ENCODE results near the gene ASIC3. TPM values are rescaled to one million over a fixed set of nuclear protein-coding genes. Genes with fewer than 3 reads are reported as not detected.
"Not testable (repeated sequence)": the region's sequence is repeated elsewhere in the genome, so short reads cannot be mapped to it uniquely, and the experiment has no call there.

ASIC3 gene
- polyA plus RNA-seq (2012; ENCODE audit: insufficient read depth, insufficient read length), result 7.9 TPM

DNA sequence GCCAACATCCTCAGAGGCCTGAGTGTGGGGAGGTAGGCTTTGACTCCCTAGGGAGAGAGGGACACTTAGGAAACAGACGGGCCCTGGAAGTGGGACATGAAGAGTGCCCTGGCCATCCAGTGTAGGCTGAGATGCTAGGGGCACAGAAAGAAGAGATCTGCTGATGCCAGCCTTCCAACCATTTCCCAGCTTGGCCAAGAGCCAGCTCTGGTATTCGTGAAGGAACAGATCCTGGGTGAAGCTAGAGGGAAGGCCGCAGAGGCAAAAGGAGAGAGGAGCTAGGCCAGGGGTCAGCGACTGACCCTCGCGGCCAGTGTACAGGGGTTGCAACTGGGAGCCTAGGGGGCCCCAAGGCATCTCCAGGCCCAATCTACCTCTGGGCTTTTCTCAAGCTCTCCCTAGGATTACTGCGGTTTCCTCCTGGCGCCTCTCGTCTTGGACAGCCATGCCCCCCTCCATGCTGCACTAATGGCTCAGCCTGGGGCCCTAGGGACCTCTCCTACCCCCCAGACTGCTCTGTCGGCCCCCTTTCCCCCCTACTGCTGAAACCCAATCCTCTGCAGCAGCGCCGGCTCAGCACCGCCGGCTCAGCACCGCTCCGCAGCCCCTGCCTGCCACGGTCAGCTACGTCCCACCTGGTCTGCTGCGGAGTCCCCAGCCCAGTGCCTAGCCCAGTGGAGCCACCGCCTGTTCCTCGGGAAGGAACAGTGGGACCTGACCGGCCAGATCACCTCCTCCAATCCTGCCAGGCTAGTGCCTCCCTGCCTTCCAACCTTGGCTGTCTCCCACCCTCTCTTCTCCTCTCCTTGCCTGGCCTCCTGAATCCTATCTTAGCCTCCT lies at the start of gene ASIC3:
ASIC3 (plus strand) TSS at position 556 of the 840 bp plus-strand sequence. CDS start 355 bp downstream, outside the sequence.
- DNase-seq (ENCODE audit: low read depth, low spot score), result no peak
- H3K4me3 ChIP-seq (ENCODE audit: low read length), result no peak within 1 kb of the TSS

DNA sequence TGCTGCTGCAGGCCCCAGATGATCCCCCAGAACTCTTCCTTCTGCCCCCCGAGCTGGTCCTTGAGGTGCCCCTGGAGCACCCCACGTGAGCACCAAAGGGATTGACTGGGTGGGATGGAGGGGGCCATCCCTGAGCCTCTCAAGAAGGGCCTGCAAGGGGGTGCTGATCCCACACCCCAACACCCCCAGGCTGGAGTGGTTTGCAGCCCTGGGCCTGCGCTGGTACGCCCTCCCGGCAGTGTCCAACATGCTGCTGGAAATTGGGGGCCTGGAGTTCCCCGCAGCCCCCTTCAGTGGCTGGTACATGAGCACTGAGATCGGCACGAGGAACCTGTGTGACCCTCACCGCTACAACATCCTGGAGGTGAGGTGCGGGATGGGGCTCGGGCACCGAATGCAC lies 49.3 kb upstream of the ASIC3 start:
- no peak for DNase-seq (ENCODE audit: low read depth, low spot score)
- no peak overlapping the region for H3K4me3 ChIP-seq (ENCODE audit: low read length)

DNA sequence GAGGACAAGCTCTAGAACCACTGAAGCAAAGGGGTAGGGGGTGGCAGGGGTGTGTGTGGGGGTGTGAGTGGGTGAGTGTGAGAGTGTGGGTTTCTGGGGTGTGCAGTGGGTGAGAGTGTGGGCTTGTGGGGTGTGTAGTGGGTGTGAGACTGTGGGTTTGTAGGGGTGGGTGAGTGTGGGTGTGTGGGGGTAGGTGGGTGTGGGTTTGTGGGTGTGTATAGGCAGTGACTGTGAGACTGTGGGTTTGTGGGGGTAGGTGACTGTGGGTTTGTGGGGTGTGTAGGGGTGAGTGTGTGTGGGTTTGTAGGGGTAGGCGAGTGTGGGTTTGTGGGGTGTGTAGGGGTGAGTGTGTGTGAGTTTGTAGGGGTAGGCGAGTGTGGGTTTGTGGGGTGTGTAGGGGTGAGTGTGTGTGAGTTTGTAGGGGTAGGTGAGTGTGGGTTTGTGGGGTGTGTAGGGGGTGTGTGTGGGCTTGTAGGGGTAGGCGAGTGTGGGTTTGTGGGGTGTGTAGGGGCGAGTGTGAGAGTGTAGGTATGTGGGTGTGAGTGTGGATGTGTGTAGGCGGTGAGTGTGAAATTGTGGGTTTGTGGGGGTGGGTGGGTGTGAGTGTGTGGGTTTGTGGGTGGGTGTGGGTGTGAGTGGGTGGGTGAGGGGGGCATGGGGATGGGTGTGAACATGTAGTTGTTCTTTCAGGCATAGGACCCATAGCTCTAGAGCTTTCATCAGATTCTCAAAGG lies 48.7 kb upstream of the ASIC3 start:
- no peak for DNase-seq (ENCODE audit: low read depth, low spot score)

DNA sequence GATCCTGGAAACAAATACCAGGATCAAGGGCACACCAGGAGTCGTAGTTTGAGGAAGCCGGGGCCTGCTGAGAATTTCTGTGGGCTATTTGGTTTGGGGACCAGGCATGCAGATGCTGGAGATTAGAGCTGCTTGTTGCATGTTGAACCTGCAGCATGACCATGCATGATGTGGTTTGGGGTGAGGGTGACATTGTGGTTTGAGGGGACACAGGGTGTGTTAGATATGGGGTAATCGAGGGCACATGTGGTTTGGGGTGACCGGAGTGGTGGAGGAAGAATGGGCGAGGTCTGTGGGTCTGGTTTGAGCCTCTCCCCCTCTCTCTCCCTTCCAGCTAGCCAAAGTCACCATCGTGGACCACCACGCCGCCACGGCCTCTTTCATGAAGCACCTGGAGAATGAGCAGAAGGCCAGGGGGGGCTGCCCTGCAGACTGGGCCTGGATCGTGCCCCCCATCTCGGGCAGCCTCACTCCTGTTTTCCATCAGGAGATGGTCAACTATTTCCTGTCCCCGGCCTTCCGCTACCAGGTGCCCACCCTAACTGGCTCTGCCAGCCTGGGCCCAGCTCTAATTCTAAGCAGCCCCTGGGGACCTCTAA lies 47.3 kb upstream of the ASIC3 start:
- H3K4me3 ChIP-seq (ENCODE audit: low read length), result no peak overlapping the region
- DNase-seq (ENCODE audit: low read depth, low spot score), result no peak

More for the DNA sequence above, 48.7 kb upstream of the ASIC3 start:
- no peak overlapping the region for H3K4me3 ChIP-seq (ENCODE audit: low read length)

DNA sequence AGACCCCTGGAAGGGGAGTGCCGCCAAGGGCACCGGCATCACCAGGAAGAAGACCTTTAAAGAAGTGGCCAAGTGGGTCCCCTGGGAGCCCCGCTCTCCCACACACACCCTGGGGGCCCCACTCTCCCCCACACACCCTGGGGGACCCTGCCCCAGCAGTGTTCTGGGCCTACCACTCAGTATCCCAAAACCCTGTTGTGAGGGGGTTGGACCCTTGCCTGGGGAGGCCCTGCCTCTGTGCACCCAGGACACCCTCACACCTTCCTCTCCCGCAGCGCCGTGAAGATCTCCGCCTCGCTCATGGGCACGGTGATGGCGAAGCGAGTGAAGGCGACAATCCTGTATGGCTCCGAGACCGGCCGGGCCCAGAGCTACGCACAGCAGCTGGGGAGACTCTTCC lies 46.8 kb upstream of the ASIC3 start:
- DNase-seq (ENCODE audit: low read depth, low spot score), result no peak
- H3K4me3 ChIP-seq (ENCODE audit: low read length), result no peak overlapping the region

DNA sequence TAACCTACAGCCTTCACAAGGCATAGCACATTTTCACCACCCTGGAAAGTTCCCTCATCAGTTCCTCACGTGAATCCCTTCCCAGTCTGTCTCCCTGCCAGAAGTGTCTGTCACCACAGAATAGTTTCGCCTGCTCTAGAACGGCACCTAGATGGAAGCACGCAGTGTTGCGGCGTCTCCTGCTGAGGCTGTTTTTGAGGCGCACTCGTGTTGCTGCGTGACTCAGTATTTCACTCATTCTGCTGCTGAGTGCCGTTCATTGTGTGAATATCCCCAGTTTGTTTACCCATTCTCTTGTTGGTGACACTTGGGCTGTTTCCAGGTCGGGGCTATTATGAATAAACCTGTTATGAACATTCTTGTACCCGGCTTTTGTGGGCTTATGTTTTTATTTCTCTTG lies 44.8 kb upstream of the ASIC3 start:
- DNase-seq (ENCODE audit: low read depth, low spot score), result no peak
- H3K4me3 ChIP-seq (ENCODE audit: low read length), result no peak overlapping the region

DNA sequence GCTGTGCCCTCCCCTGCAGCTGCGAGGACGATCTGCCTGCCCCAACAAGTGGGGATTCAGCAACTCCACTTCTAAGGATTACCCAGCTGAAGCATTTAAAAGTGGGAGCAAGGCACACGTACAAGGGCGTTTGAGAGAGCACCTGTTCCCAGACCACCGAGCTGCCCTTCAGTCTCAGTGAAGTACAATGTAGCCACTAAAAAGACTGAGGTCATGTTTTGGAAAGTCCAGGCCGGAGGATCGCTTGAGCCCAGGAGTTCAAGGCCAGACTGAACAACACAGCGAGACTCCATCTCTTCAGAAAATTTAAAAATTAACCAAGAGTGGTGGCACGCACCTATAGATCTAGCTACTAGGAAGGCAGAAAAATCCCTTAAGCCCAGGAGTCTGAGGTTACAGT lies 42.8 kb upstream of the ASIC3 start:
- no peak overlapping the region for H3K4me3 ChIP-seq (ENCODE audit: low read length)
- DNase-seq (ENCODE audit: low read depth, low spot score), result no peak

DNA sequence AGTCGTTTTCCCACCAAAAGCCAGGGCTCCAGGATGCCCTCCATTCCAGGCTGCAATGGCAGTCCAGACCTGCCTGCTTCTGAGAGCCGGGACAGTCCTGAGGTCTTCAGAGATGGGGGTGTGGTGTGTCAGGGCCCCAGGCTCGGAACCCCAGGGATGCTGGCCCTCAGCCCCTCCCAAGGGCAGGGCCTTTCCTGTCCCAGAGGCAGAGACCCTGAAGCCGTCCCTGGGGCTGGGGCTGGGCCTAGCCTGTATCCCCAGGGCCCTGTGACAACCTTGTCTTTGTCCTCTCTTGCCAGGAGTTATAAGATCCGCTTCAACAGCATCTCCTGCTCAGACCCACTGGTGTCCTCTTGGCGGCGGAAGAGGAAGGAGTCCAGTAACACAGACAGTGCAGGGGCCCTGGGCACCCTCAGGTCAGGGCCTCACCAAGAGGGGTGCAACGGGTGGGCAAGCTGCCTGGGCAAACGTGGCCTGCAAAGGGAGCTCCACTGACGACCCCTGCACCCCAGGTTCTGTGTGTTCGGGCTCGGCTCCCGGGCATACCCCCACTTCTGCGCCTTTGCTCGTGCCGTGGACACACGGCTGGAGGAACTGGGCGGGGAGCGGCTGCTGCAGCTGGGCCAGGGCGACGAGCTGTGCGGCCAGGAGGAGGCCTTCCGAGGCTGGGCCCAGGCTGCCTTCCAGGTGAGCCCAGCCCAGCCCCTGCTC lies 41.6 kb upstream of the ASIC3 start:
- no peak for DNase-seq (ENCODE audit: low read depth, low spot score)
- H3K4me3 ChIP-seq (ENCODE audit: low read length), result no peak overlapping the region

DNA sequence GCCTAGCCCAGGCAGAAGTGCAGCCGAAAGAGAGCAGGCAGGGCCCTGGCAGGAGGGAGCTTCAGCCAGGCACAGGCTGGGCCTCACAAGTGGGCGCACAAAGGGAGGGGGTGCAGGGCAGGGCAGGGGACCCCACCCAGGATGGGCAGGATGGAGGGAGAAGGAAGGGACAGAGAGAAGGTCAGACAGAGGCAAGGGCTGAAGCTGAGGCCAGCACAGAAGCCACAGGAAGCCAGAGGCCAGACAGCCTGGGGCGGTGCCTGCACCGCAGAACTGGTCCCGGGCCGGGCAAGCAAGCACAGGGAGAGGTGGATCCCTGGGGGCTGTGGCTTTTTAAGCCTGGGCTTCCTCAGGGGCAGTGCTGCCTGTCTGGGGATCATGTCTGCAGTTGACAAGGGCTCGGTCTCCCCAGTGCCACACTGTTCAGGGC lies 40.8 kb upstream of the ASIC3 start:
- DNase-seq (ENCODE audit: low read depth, low spot score), result no peak
- peak overlapping the region; percentile 57; the same call in 1 of the 2 replicates for H3K4me3 ChIP-seq (ENCODE audit: low read length)

DNA sequence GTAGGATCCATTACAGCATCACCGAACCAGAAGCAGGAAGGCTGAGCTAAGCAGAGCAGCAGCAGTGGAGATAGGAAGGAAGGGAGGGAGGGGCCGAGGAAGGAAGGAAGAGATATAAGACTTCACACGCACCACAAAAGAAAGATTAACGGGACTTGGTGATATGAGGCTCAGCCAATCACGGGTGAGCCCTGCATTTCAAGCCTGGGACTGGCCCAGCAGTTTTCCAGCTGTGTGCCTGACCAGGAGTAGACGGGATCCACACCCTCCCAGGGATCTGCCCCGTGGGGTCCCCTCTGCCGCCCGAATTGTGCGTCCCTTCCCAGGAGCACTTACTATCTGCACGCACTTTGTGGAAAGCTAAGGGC lies 40.2 kb upstream of the ASIC3 start:
- DNase-seq (ENCODE audit: low read depth, low spot score), result peak; percentile 84
- H3K4me3 ChIP-seq (ENCODE audit: low read length), result peak overlapping the region; percentile 57

DNA sequence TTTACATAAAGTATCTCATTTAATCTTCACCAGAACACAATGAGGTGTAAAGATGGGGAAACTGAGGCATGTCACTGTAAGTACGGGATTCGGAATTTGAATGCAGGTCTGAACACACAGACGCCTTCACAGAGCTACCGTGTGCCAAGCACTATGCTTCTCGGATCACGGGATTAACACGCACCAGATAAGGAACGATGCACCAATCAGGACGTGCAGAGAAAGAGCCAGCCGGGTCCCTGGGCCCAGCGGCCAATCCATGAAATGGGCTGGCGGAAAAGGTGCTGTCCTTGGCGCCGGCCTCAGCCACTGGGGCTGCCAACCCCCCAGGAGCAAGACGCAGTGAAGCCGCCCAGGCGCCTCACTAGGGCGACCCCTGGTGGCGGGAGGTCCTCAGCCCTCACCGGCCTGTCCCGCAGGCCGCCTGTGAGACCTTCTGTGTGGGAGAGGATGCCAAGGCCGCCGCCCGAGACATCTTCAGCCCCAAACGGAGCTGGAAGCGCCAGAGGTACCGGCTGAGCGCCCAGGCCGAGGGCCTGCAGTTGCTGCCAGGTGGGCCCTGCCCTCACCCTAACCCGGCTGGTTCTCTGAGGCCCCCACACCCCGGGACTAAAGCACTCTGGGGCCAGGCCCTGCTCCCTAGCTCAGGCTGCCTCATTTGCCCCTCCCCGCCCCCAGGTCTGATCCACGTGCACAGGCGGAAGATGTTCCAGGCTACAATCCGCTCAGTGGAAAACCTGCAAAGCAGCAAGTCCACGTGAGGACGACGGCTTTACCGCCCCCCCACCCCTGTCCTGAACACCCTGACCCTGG lies 39.6 kb upstream of the ASIC3 start:
- DNase-seq (ENCODE audit: low read depth, low spot score), result peak; percentile 74
- H3K4me3 ChIP-seq (ENCODE audit: low read length), result peak overlapping the region; percentile 57

DNA sequence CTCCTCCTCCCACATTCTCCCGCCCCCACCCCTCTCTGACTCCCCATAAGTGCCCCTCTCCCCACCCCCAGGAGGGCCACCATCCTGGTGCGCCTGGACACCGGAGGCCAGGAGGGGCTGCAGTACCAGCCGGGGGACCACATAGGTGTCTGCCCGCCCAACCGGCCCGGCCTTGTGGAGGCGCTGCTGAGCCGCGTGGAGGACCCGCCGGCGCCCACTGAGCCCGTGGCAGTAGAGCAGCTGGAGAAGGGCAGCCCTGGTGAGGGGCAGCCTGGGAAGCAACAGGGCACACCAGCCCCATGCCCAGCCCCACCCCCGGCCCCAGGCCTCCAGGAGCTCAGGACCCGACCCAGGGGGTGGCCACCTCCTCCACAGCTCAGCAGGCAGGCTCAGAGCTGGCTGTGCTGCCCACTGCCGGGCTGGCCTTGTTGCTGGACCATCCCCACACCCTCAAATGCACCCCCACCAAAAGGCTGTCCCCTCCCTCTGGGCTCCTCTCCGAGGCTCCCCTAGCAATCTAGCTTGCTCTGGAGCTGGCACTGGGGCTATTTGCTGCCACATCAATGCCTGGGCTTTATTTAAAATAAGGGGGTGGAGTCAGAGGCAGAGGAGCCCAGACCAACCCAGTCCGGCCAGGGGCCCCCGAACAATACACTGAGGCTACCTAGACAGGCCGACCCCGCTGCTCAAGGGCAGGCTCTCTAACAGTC lies 38.8 kb upstream of the ASIC3 start:
- H3K4me3 ChIP-seq (ENCODE audit: low read length), result peak overlapping the region; percentile 57
- DNase-seq (ENCODE audit: low read depth, low spot score), result no peak

DNA sequence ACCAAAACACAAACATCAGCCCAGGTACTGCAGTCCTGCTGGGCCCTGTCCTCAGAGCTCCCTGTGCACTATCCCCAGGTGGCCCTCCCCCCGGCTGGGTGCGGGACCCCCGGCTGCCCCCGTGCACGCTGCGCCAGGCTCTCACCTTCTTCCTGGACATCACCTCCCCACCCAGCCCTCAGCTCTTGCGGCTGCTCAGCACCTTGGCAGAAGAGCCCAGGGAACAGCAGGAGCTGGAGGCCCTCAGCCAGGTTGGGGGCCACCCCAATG lies 38.4 kb upstream of the ASIC3 start:
- DNase-seq (ENCODE audit: low read depth, low spot score), result no peak
- H3K4me3 ChIP-seq (ENCODE audit: low read length), result no peak overlapping the region

DNA sequence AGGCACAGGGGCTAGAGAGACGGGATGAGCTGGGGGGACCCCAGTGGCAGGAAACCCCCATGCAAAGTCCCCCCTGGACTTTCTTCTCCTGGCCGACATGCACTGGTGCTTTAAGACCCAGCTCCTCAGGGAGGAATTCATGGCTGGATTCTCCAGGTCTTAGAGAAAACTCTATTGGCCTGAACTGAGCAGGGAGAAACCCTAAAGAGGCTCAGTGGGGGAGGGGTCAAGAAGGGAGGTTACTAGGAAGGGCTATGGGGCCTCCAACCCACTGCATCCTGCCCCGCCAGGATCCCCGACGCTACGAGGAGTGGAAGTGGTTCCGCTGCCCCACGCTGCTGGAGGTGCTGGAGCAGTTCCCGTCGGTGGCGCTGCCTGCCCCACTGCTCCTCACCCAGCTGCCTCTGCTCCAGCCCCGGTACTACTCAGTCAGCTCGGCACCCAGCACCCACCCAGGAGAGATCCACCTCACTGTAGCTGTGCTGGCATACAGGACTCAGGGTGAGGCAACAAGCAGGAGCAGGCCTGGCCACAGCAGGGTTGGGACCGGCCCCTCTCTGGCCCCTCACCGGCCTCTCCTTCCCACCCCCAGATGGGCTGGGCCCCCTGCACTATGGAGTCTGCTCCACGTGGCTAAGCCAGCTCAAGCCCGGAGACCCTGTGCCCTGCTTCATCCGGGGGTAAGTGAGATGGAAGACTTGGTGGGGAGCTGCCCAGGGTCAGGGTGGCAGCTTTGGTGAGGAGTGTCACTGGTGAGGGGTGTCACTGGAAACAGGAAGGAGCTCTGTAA lies 37.8 kb upstream of the ASIC3 start:
- DNase-seq (ENCODE audit: low read depth, low spot score), result no peak
- no peak overlapping the region for H3K4me3 ChIP-seq (ENCODE audit: low read length)

DNA sequence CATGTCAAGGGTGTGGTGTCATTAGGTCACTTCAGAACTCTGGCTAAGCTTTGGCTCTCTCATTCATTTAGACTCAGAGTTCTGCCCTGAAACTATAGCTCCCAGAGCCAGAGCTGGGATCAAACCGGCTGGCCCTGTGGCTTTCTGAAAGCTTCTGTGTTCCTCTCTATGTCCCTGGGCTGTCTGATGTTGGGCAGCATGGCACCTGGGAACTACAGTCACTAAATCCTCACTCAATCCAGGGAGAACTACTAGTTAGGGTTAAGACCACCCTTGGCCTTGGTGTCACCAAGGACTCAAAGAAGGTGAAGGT lies 37.3 kb upstream of the ASIC3 start:
- DNase-seq (ENCODE audit: low read depth, low spot score), result no peak
- no peak overlapping the region for H3K4me3 ChIP-seq (ENCODE audit: low read length)

DNA sequence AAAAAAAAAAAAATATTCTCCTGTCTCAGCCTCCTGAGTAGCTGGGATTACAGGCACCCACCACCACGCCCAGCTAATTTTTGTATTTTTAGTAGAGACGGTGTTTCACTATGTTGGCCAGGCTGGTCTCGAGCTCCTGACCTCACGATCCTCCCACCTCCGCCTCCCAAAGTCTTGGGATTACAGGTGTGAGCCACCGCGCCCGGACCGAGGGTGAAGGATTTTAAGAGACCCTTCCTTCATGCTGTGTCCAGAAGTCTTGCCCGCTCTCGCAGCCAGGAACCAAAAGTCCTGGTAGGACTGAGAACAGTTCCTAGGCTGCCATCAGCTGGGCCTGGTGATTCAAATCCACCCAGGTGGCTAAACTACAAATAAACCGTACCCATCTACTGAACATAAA lies 36.7 kb upstream of the ASIC3 start:
- not testable (repeated sequence) for DNase-seq (ENCODE audit: low read depth, low spot score)

DNA sequence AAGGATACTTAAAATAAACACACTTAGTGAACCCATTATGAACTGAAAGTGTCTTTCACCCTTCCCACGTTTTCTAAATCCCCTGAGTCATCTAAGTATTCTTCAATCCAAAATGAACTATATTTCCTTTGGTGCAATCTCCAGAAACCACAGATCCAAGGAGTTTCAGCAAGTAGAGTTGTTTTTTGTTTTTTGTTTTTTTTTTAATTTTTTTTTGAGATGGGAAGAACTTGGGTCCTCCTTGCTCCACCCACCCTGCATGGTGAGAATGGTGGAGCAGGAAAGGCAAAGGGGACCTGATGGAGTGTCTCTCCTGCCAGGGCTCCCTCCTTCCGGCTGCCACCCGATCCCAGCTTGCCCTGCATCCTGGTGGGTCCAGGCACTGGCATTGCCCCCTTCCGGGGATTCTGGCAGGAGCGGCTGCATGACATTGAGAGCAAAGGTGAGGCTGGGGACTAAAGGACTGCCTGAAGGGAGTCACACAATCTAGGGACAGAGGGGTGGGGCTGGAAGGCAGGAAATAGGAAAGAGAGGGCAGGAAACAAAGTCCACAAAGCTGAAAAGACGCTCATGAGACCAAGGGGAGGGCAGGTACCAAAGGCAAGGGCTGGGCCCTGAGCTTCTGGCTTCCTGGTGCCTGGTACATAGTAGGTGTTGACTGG lies 36.2 kb upstream of the ASIC3 start:
- H3K4me3 ChIP-seq (ENCODE audit: low read length), result no peak overlapping the region
- no peak for DNase-seq (ENCODE audit: low read depth, low spot score)

More for the DNA sequence above, 36.7 kb upstream of the ASIC3 start:
- not testable (repeated sequence) for H3K4me3 ChIP-seq (ENCODE audit: low read length)

Data from Jurkat, Clone E6-1 (cell line).